Lung (tissue), 12 donors: ENCODE data around the gene RPLP1. TPM values are rescaled to one million over a fixed set of nuclear protein-coding genes. Genes with fewer than 3 reads are reported as not detected.

ENCODE experiments used
- ATAC-seq: fragments of 200-7000 bp; cut with Tn5 transposase; one replicate; pipeline ENCODE4 v1.9.1; 2020; ENCODE audit warnings: moderate number of reproducible peaks; ENCODE audit not compliant: insufficient read depth, low FRiP score
- DNase-seq, 3 donors: peaks; one replicate each; pipeline ENCODE4 v3.0.0-alpha.2; 2013 to 2017
- H3K27ac ChIP-seq, 2 donors: one replicate each; pipeline ENCODE4 v1.5.1; 2013; ENCODE audit warnings: mild to moderate bottlenecking in 2 of 2, moderate library complexity in 2 of 2, control low read depth in 1 of 2, inconsistent platforms in 1 of 2, low read depth in 1 of 2, low read length in 1 of 2
- H3K27me3 ChIP-seq, 3 donors: one replicate each; pipeline ENCODE4 v1.5.1; 2013; ENCODE audit warnings: low read length in 2 of 3; ENCODE audit not compliant: control insufficient read depth in 3 of 3, insufficient read depth in 3 of 3
- H3K36me3 ChIP-seq, 4 donors: one replicate each; pipeline ENCODE4 v1.5.1; 2013; ENCODE audit warnings: low read length in 4 of 4, mild to moderate bottlenecking in 1 of 4, moderate library complexity in 1 of 4; ENCODE audit not compliant: control insufficient read depth in 4 of 4, insufficient read depth in 4 of 4
- H3K4me1 ChIP-seq, 5 donors: one replicate each; pipeline ENCODE4 v1.5.1; 2013; ENCODE audit warnings: low read length in 5 of 5, mild to moderate bottlenecking in 2 of 5, moderate library complexity in 1 of 5; ENCODE audit not compliant: control insufficient read depth in 5 of 5, insufficient read depth in 5 of 5
- H3K4me3 ChIP-seq: one replicate; pipeline ENCODE4 v1.5.1; 2013; ENCODE audit warnings: mild to moderate bottlenecking, control low read depth, moderate library complexity
- H3K9ac ChIP-seq, 2 donors: one replicate each; pipeline ENCODE4 v1.5.1; 2013; ENCODE audit warnings: low read length in 2 of 2, control low read depth in 1 of 2; ENCODE audit not compliant: insufficient read depth in 1 of 2
- H3K9me3 ChIP-seq, 4 donors: one replicate each; pipeline ENCODE4 v1.5.1; 2013; ENCODE audit warnings: low read length in 3 of 4, mild to moderate bottlenecking in 1 of 4, moderate library complexity in 1 of 4; ENCODE audit not compliant: control insufficient read depth in 4 of 4, insufficient read depth in 3 of 4
- CTCF ChIP-seq: IDR thresholded peaks from 2 replicates; pipeline ENCODE4 v1.5.1; 2012; ENCODE audit warnings: mild to moderate bottlenecking; ENCODE audit errors: control extremely low read depth, extremely low read depth
- WGBS, 2 donors: extraction: QIAGEN DNeasy Blood & Tissue Kit; methylation state at CpG; one replicate each; pipeline ENCODE4 v1.1.7; 2013; 5-methylcytosine and 5-hydroxymethylcytosine counted together
- polyA plus RNA-seq, 2 donors: library from polyadenylated mRNA; stranded (reverse); fragments of 200-250 nt; gene quantifications; one replicate each; pipeline ENCODE4 v1.2.1, GENCODE V29; 2013
- total RNA-seq, 2 donors: library from RNA; depleted of rRNA in 1 of 2; stranded (reverse); fragments of >200 nt in 1 of 2; gene quantifications; one replicate each; pipeline ENCODE4 v1.2.1, GENCODE V29; 2014 to 2021
- donor health status: control.
- donor health status: control.
- donor health status: Bipolar disorder and iron deficiency.
- donor health status: healthy.
- donor health status: DM: yes; HTN: yes; CAD: no.

Gene RPLP1
- total and polyA plus RNA-seq, 4 donors: 201 to 2,405 (median 1,545) TPM

DNA sequence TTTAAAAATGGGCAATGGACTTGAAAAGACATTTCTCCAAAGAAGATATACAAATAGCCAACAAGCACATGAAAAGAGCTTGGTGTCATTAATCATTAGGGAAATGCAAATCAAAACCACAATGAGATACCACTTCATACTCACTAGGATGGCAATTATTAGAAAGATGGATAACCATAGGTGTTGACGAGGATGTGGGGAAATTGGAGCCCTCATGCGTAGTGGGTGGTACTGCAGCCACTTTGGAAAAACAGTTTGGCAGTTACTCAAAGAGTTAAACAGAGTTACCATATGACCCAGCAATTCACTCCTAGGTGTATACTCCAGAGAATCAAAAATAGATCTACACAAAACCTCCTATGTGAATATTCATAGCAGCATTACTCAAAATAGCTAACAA, 27.4 kb downstream of the RPLP1 start:
- no peaks in the 10 kb centered on the region for H3K9me3 ChIP-seq
- no peaks in the 10 kb centered on the region for H3K4me1 ChIP-seq
- DNase-seq: no peak
- H3K36me3 ChIP-seq: no peaks in the 10 kb centered on the region
- H3K9ac ChIP-seq: no peak overlapping the region
- 100% methylated on average over 2 of the region's 2 CpGs for WGBS, 2 donors
- no peaks in the 10 kb centered on the region for H3K27me3 ChIP-seq
- TF ChIP-seq CTCF: no peak
- no peak for ATAC-seq
- no peak overlapping the region for H3K27ac ChIP-seq
- no peak overlapping the region for H3K4me3 ChIP-seq

- no peak for TF ChIP-seq CTCF
- Histone ChIP-seq H3K27ac (no peak overlapping the region), H3K27me3 (no peaks in the 10 kb centered on the region), H3K9me3 (peaks cover 0 to 2% (median 0%) of the 10 kb centered on the region in 4 donors), H3K4me1 (no peaks in the 10 kb centered on the region), H3K9ac (no peak overlapping the region), H3K4me3 (no peak overlapping the region), H3K36me3 (no peaks in the 10 kb centered on the region)
- DNase-seq (no peak), ATAC-seq (no peak)
- WGBS, 2 donors: 47 to 75% methylated on average over 3 of the region's 3 CpGs
These were observed 28.3 kb downstream of the RPLP1 start for GRCh38 chr15:69480932-69481331.

DNA sequence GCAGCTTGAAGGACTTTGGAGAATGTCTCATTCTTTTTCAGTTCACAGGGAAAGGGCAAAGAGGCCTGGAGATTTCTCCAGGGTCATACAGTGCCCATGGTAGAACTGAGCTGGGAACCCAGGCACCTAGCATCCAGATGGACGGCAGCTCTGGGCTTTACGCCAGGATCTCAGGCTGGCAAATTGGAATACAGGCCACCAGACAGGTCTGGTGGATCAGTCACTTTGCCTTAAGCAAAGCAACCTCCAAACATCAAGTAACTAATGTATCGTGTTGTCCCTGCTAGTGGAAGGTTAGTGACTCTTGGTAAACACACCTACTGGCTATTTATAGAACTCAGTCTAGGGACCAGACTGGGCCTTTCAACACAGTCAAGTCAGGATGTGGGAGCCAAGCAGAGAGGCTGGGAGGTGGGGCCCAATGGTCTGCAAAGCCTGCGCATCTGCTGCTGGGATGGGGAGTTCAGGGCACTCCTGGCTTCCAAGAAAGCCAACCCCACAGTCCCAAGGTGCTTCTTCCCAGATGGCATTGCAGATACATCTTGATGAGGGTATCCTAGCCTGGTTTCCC, 30.2 kb downstream of the RPLP1 start:
- DNase-seq (no peak), ATAC-seq (no peak)
- Histone ChIP-seq H3K36me3 (no peaks in the 10 kb centered on the region), H3K27me3 (no peaks in the 10 kb centered on the region), H3K9me3 (peaks cover 0 to 2% (median 0%) of the 10 kb centered on the region in 4 donors), H3K9ac (no peak overlapping the region), H3K27ac (no peak overlapping the region), H3K4me3 (no peak overlapping the region), H3K4me1 (no peaks in the 10 kb centered on the region)
- WGBS, 2 donors: 94 to 97% methylated on average over 4 of the region's 4 CpGs
- TF ChIP-seq CTCF: no peak

DNA sequence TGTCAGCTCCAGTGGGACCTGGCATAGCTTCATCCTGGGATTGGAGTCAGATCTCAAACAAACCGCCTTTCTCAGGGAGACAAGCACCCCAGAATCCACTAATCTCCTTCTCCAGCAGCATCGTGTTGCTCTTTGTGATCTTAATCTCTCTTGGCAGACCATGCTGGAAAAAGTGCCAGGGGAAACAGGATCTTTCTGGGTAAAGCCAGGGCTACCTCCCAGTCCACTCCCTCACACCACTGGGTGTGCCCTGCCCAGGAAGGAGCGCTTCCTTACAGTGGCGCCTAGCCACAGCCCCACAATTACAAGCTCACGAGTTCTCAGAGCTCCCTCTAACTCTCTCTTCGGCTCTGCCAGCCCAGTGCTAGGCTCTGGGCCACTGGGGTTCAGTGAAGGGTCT, 32.2 kb downstream of the RPLP1 start:
- Histone ChIP-seq H3K4me1 (peaks cover 0 to 8% (median 0%) of the 10 kb centered on the region in 5 donors), H3K9me3 (peaks cover 0 to 2% (median 0%) of the 10 kb centered on the region in 4 donors), H3K27me3 (no peaks in the 10 kb centered on the region), H3K36me3 (no peaks in the 10 kb centered on the region), H3K4me3 (no peak overlapping the region), H3K27ac (no peak overlapping the region), H3K9ac (no peak overlapping the region)
- no peak for ATAC-seq
- TF ChIP-seq CTCF: no peak
- WGBS, 2 donors: 49 to 61% methylated on average over 6 of the region's 6 CpGs
- DNase-seq: peak in 1 of 3 donors; percentile 4
